ENCODE measurements around the gene MMP24. TPM values are rescaled to one million over a fixed set of nuclear protein-coding genes. Genes with fewer than 3 reads are reported as not detected.
"Not testable (repeated sequence)": the region's sequence is repeated elsewhere in the genome, so short reads cannot be mapped to it uniquely, and the experiment has no call there.

The MMP24 gene
- total and polyA plus RNA-seq, 4 donors, result 0.09 to 0.75 (median 0.42) TPM

GRCh38 chr20:35200267-35200666 lies 26.2 kb upstream of the MMP24 start:
- peaks cover 2 to 6% (median 4%) of the 10 kb centered on the region in 4 donors for H3K9me3 ChIP-seq (ENCODE audit: control insufficient read depth in 4 of 4, low read length in 3 of 4)

GRCh38 chr20:35201467-35201866 lies 25.0 kb upstream of the MMP24 start:
- H3K27me3 ChIP-seq (ENCODE audit: control insufficient read depth in 4 of 4, insufficient read depth in 4 of 4, low read length in 3 of 4); DNase-seq (ENCODE audit: low spot score); H3K36me3 ChIP-seq (ENCODE audit: control insufficient read depth in 4 of 4, insufficient read depth in 3 of 4, low read depth in 1 of 4, low read length in 3 of 4); H3K9ac ChIP-seq (ENCODE audit: low read depth in 1 of 2, low read length in 2 of 2); H3K9me3 ChIP-seq (ENCODE audit: control insufficient read depth in 4 of 4, low read length in 3 of 4); H3K27ac ChIP-seq (ENCODE audit: low read depth in 1 of 2, low read length in 2 of 2); H3K4me3 ChIP-seq (ENCODE audit: low read depth in 1 of 3, low read length in 3 of 3); H3K4me1 ChIP-seq (ENCODE audit: control insufficient read depth in 4 of 4, insufficient read depth in 4 of 4, low read length in 3 of 4): not testable (repeated sequence)
- 97% methylated on average over 5 of the region's 5 CpGs for WGBS

More at GRCh38 chr20:35200267-35200666, 26.2 kb upstream of the MMP24 start:
- DNase-seq (ENCODE audit: low spot score), result no peak
- H3K27me3 ChIP-seq (ENCODE audit: control insufficient read depth in 4 of 4, insufficient read depth in 4 of 4, low read length in 3 of 4), result no peaks in the 10 kb centered on the region
- no peak overlapping the region for H3K27ac ChIP-seq (ENCODE audit: low read depth in 1 of 2, low read length in 2 of 2)
- TF ChIP-seq, protein P1, sequence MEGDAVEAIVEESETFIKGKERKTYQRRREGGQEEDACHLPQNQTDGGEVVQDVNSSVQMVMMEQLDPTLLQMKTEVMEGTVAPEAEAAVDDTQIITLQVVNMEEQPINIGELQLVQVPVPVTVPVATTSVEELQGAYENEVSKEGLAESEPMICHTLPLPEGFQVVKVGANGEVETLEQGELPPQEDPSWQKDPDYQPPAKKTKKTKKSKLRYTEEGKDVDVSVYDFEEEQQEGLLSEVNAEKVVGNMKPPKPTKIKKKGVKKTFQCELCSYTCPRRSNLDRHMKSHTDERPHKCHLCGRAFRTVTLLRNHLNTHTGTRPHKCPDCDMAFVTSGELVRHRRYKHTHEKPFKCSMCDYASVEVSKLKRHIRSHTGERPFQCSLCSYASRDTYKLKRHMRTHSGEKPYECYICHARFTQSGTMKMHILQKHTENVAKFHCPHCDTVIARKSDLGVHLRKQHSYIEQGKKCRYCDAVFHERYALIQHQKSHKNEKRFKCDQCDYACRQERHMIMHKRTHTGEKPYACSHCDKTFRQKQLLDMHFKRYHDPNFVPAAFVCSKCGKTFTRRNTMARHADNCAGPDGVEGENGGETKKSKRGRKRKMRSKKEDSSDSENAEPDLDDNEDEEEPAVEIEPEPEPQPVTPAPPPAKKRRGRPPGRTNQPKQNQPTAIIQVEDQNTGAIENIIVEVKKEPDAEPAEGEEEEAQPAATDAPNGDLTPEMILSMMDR (IDR thresholded peaks at IDR 0.05; ENCODE audit: low read depth, low read length, missing input control), result no peak
- TF ChIP-seq RAD21 (IDR thresholded peaks at IDR 0.05), result no peak
- TF ChIP-seq FOXA2 (IDR thresholded peaks at IDR 0.05), result no peak
- TF ChIP-seq NR2F2 (IDR thresholded peaks at IDR 0.05), result no peak
- no peak for TF ChIP-seq JUND (IDR thresholded peaks at IDR 0.05)
- TF ChIP-seq RXRA (IDR thresholded peaks at IDR 0.05), result no peak
- no peak for TF ChIP-seq REST (IDR thresholded peaks at IDR 0.05)
- no peak for TF ChIP-seq FOXA1 (IDR thresholded peaks at IDR 0.05)
- no peak for TF ChIP-seq YY1 (IDR thresholded peaks at IDR 0.05)
- no peak for TF ChIP-seq MAX (IDR thresholded peaks at IDR 0.05)
- no peak for TF ChIP-seq GABPA (IDR thresholded peaks at IDR 0.05 in 1 of 2, conservative IDR thresholded peaks at IDR 0.05 in 1 of 2)
- TF ChIP-seq HNF4A (conservative IDR thresholded peaks at IDR 0.05), result no peak
- TF ChIP-seq ZBTB33 (IDR thresholded peaks at IDR 0.05), result no peak
- no peak for TF ChIP-seq EGR1 (IDR thresholded peaks at IDR 0.05; ENCODE audit: low read depth in 2 of 2)
- no peak for TF ChIP-seq TAF1 (conservative IDR thresholded peaks at IDR 0.05)
- WGBS, result 85% methylated on average over 1 of the region's 1 CpG
- H3K4me1 ChIP-seq (ENCODE audit: control insufficient read depth in 4 of 4, insufficient read depth in 4 of 4, low read length in 3 of 4), result no peaks in the 10 kb centered on the region
- H3K9ac ChIP-seq (ENCODE audit: low read depth in 1 of 2, low read length in 2 of 2), result no peak overlapping the region
- H3K36me3 ChIP-seq (ENCODE audit: control insufficient read depth in 4 of 4, insufficient read depth in 3 of 4, low read depth in 1 of 4, low read length in 3 of 4), result no peaks in the 10 kb centered on the region
- H3K4me3 ChIP-seq (ENCODE audit: low read depth in 1 of 3, low read length in 3 of 3), result no peak overlapping the region

Measured in liver (tissue), 9 donors.